HepG2 (cell line): ENCODE data around the gene PTBP2.

ENCODE experiments used
- JUNB ChIP-seq: sonication (generic); formaldehyde crosslinking; IDR thresholded peaks from 2 replicates; pipeline ENCODE4 v1.8.0; 2022; ENCODE audit warnings: missing genetic modification reagents, mild to moderate bottlenecking, borderline replicate concordance
- NFATC3 ChIP-seq: sonication (generic); formaldehyde crosslinking; IDR thresholded peaks from 2 replicates; pipeline ENCODE4 v1.5.1; 2020; ENCODE audit warnings: mild to moderate bottlenecking, missing genetic modification reagents
- NFRKB ChIP-seq: fragments of 450-650 bp; IDR thresholded peaks from 2 replicates; pipeline ENCODE4 v1.6.1; 2017
- SUZ12 ChIP-seq: fragments of 150-350 bp; IDR thresholded peaks from 2 replicates; pipeline ENCODE4 v1.6.1; 2014; ENCODE audit warnings: low read depth, low read length
- ZNF362 ChIP-seq: sonication (generic); formaldehyde crosslinking; IDR thresholded peaks from 2 replicates; pipeline ENCODE4 v1.4.0; 2020; ENCODE audit warnings: missing genetic modification reagents, mild to moderate bottlenecking, borderline replicate concordance

GRCh38 chr1:96723377-96723776, 1.8 kb downstream of the PTBP2 start:
- TF ChIP-seq JUNB (CRISPR knock-in tag) (no peak), SUZ12 (no peak), NFRKB (no peak), ZNF362 (CRISPR knock-in tag) (no peak), NFATC3 (CRISPR knock-in tag) (no peak)
